Measurements from ENCODE around the gene R3HCC1L. TPM values are rescaled to one million over a fixed set of nuclear protein-coding genes. Genes with fewer than 3 reads are reported as not detected.

The R3HCC1L gene
- total and polyA plus RNA-seq, 2 of the 4 experiments (the other 2 are of a cell fraction), result 8.3 to 14.7 TPM

GRCh38 chr10:98255146-98255877 is 120.9 kb downstream of the R3HCC1L start:
- Histone ChIP-seq H2AK9ac (replicated peaks; ENCODE audit: low read depth, low read length, poor library complexity) (peak overlapping the region; percentile 5), H2BK20ac (ENCODE audit: low read depth, low read length) (no peak overlapping the region), H3K18ac (ENCODE audit: low read depth, low read length) (no peak overlapping the region), H2BK120ac (ENCODE audit: low read depth, low read length) (no peak overlapping the region), H3K27ac (ENCODE audit: insufficient read depth, low read length) (no peak overlapping the region), H4K8ac (ENCODE audit: low read depth in 2 of 2, low read length in 2 of 2) (no peak overlapping the region), H4K5ac (ENCODE audit: low read depth, low read length) (no peak overlapping the region), H4K91ac (ENCODE audit: insufficient read depth, low read depth, low read length) (no peak overlapping the region), H3K14ac (replicated peaks; ENCODE audit: low read depth, low read length) (no peak overlapping the region), H2AFZ (replicated peaks; ENCODE audit: low read length, poor library complexity) (no peak overlapping the region), H2AK5ac (ENCODE audit: low read depth, low read length) (no peak overlapping the region), H3K56ac (ENCODE audit: extremely low read depth, insufficient read depth, low read length) (no peak overlapping the region), H3K4me1 (ENCODE audit: control insufficient read depth, insufficient read depth, low read length) (peaks cover 5% of the 10 kb centered on the region), H2BK15ac (ENCODE audit: low read depth, low read length) (no peak overlapping the region), H3K79me1 (ENCODE audit: low read depth in 1 of 2, low read length in 2 of 2) (no peaks in the 10 kb centered on the region), H3K4me3 (ENCODE audit: insufficient read depth, low read depth, low read length) (no peak overlapping the region), H3K9me1 (ENCODE audit: insufficient read depth, low read length) (peaks cover 15% of the 10 kb centered on the region; the same call in 1 of the 2 replicates), H3K36me3 (ENCODE audit: control insufficient read depth, insufficient read depth, low read length) (peaks cover 5% of the 10 kb centered on the region; the same call in 1 of the 2 replicates), H3K4me2 (ENCODE audit: low read depth, low read length) (no peak overlapping the region), H2BK5ac (ENCODE audit: low read depth, low read length, poor library complexity, severe bottlenecking) (no peak overlapping the region), H4K20me1 (ENCODE audit: insufficient read depth, low read length) (no peaks in the 10 kb centered on the region), H3K4ac (ENCODE audit: low read depth, low read length) (no peak overlapping the region), H3K9me3 (ENCODE audit: control insufficient read depth, insufficient read depth, low read length) (no peaks in the 10 kb centered on the region), H3K23ac (ENCODE audit: low read depth, low read length) (no peak overlapping the region), H3K9ac (ENCODE audit: low read depth, low read length) (no peak overlapping the region), H3K27me3 (ENCODE audit: control insufficient read depth, insufficient read depth, low read length) (no peaks in the 10 kb centered on the region)
- intact Hi-C loops (cut with micrococcal nuclease), result no loop called here
- POLR2A ChIA-PET (ENCODE audit: unreplicated experiment), result interaction anchor here (0.5 kb wide), 1 partner anchor 526 kb away, joined by 7 read pairs; no protein-coding TSS in a partner anchor
- WGBS, 2 experiments (ENCODE audit: extremely low coverage in 2 of 2, insufficient read length in 1 of 2), result 83% methylated on average over 4 of the region's 17 CpGs; no CpG with 5 or more reads in 1 of the 2 experiments
- no TSS peak for BruUV-seq (replicated peaks)
- TF ChIP-seq MAZ (IDR thresholded peaks at IDR 0.05; ENCODE audit: borderline replicate concordance, low read depth, low read length) (no peak), CTCF (conservative IDR thresholded peaks at IDR 0.05; ENCODE audit: low read depth, low read length) (no peak), MXI1 (IDR thresholded peaks at IDR 0.05; ENCODE audit: borderline replicate concordance, low read depth, low read length) (no peak), RFX5 (IDR thresholded peaks at IDR 0.05; ENCODE audit: low read depth, low read length) (no peak), USF2 (IDR thresholded peaks at IDR 0.05; ENCODE audit: low read depth, low read length) (no peak), NFE2L2 (IDR thresholded peaks at IDR 0.05; ENCODE audit: low read depth, low read length) (no peak), POLR2A (IDR thresholded peaks at IDR 0.05; ENCODE audit: low read depth, low read length) (no peak), SMC3 (IDR thresholded peaks at IDR 0.05; ENCODE audit: low read depth, low read length) (no peak), BHLHE40 (IDR thresholded peaks at IDR 0.05; ENCODE audit: low read depth, low read length) (no peak), RCOR1 (IDR thresholded peaks at IDR 0.05; ENCODE audit: insufficient replicate concordance, low read length) (no peak), CHD1 (IDR thresholded peaks at IDR 0.05; ENCODE audit: low read depth, low read length) (no peak), CEBPB (IDR thresholded peaks at IDR 0.05; ENCODE audit: low read depth, low read length) (no peak), RAD21 (IDR thresholded peaks at IDR 0.05; ENCODE audit: low read length) (no peak)
- CTCF ChIA-PET, result no interaction called here
- no peak for DNase-seq
- in situ Hi-C loops (cut with MboI; ENCODE audit: low sequenced_read_pairs), result no loop called here
- dilution Hi-C loops (cut with HindIII; ENCODE audit: low sequenced_read_pairs, unreplicated experiment), result no loop called here
- no peak for ATAC-seq (ENCODE audit: low read depth)
